Body of pancreas (tissue), 4 donors: ENCODE results near the gene MKNK1. TPM values are rescaled to one million over a fixed set of nuclear protein-coding genes. Genes with fewer than 3 reads are reported as not detected.

Experiments
- ATAC-seq: fragments of 150-250 bp; one replicate; pipeline ENCODE4 v1.9.1; 2016
- DNase-seq, 4 donors: peaks; one replicate each; pipeline ENCODE4 v3.0.0-alpha.2; 2019
- H3K27ac ChIP-seq, 4 donors: fragments of 200-600 bp; sonication (generic); 1 replicate in 3 of 4; 2 replicates in 1 of 4; pipeline versions ENCODE4 v1.5.1 to v1.6.1; 2016 to 2019; ENCODE audit warnings: mild to moderate bottlenecking in 1 of 4, mixed read lengths in 1 of 4, moderate library complexity in 1 of 4
- H3K27me3 ChIP-seq, 2 donors: fragments of 200-600 bp; sonication (generic); one replicate each; pipeline ENCODE4 v1.6.0; 2016; ENCODE audit warnings: mild to moderate bottlenecking in 1 of 2
- H3K36me3 ChIP-seq, 2 donors: fragments of 200-600 bp; sonication (generic); replicated peaks in 1 of 2; 2 replicates each; pipeline ENCODE4 v1.5.1; 2016; ENCODE audit warnings: low read depth in 2 of 2; ENCODE audit not compliant: insufficient read depth in 1 of 2
- H3K4me1 ChIP-seq: fragments of 200-600 bp; sonication (generic); one replicate; pipeline ENCODE4 v1.6.0; 2016
- H3K4me3 ChIP-seq, 2 donors: fragments of 200-600 bp; sonication (generic); 1 replicate in 1 of 2; 2 replicates in 1 of 2; pipeline ENCODE4 v1.5.1; 2016 to 2019
- H3K9me3 ChIP-seq, 3 donors: fragments of 200-600 bp; sonication (generic); 1 replicate in 2 of 3; 2 replicates in 1 of 3; pipeline ENCODE4 v1.5.1; 2016
- POLR2A ChIP-seq, 3 donors: fragments of 450-650 bp; IDR thresholded peaks; one replicate each; pipeline ENCODE4 v1.6.1; 2016; ENCODE audit warnings: antibody characterized with exemption in 3 of 3, mild to moderate bottlenecking in 2 of 3
- WGBS, 2 donors: methylation state at CpG; one replicate each; pipeline ENCODE4 v1.1.5; 2017; 5-methylcytosine and 5-hydroxymethylcytosine counted together
- intact Hi-C: fragments of 100-400 bp; cut with DNase I; formaldehyde crosslinking; loops from one replicate; pipeline ENCODE4 v1.15.1; 2023
- total RNA-seq, 2 donors: library from RNA; depleted of rRNA; stranded (reverse); fragments of >200 nt; gene quantifications; one replicate each; pipeline ENCODE4 v1.1.0, GENCODE V29; 2016
- TF ChIP-seq, protein P1 (sequence below), 7 experiments: fragments of 450-650 bp in 4 of 7; fragments of 200-600 bp in 3 of 7; sonication (generic) in 3 of 7; IDR thresholded peaks; one replicate each; pipeline ENCODE4 v1.5.1; 2016 to 2019; ENCODE audit warnings: antibody characterized with exemption in 7 of 7

MKNK1 gene
- total RNA-seq, 2 donors from 2014 or later = 155 to 238 TPM

DNA sequence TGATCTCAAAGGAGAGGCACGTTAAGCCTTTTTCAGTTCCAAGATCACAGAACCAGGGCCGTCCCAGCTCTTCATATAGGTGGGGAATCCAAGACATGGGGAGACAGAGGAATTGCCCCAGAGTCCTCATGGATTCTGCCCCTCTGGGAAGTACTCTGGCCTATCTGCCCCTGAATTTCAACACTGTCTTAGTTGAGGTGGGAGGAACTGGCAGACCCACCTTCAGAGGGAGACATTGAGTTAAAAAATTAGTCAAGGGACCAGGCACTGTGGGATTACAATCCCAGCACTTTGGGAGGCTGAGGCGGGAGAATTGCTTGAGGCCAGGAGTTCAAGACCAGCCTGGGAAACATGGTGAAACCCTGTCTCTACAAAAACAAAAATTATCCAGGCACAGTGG is 50.6 kb downstream of the MKNK1 start:
- Histone ChIP-seq H3K4me3 (no peak overlapping the region), H3K4me1 (peaks cover 6% of the 10 kb centered on the region), H3K27ac (no peak overlapping the region), H3K36me3 (peaks cover 0 to 3% of the 10 kb centered on the region in 2 donors), H3K9me3 (no peaks in the 10 kb centered on the region), H3K27me3 (no peaks in the 10 kb centered on the region)
- no peak for DNase-seq
- intact Hi-C loops = no loop called here
- WGBS, 2 donors = 90 to 91% methylated on average over 3 of the region's 3 CpGs
- ATAC-seq = no peak
- no peak for TF ChIP-seq POLR2A (IDR thresholded peaks at IDR 0.05)
- TF ChIP-seq, protein P1, sequence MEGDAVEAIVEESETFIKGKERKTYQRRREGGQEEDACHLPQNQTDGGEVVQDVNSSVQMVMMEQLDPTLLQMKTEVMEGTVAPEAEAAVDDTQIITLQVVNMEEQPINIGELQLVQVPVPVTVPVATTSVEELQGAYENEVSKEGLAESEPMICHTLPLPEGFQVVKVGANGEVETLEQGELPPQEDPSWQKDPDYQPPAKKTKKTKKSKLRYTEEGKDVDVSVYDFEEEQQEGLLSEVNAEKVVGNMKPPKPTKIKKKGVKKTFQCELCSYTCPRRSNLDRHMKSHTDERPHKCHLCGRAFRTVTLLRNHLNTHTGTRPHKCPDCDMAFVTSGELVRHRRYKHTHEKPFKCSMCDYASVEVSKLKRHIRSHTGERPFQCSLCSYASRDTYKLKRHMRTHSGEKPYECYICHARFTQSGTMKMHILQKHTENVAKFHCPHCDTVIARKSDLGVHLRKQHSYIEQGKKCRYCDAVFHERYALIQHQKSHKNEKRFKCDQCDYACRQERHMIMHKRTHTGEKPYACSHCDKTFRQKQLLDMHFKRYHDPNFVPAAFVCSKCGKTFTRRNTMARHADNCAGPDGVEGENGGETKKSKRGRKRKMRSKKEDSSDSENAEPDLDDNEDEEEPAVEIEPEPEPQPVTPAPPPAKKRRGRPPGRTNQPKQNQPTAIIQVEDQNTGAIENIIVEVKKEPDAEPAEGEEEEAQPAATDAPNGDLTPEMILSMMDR (IDR thresholded peaks at IDR 0.05) = no peak

DNA sequence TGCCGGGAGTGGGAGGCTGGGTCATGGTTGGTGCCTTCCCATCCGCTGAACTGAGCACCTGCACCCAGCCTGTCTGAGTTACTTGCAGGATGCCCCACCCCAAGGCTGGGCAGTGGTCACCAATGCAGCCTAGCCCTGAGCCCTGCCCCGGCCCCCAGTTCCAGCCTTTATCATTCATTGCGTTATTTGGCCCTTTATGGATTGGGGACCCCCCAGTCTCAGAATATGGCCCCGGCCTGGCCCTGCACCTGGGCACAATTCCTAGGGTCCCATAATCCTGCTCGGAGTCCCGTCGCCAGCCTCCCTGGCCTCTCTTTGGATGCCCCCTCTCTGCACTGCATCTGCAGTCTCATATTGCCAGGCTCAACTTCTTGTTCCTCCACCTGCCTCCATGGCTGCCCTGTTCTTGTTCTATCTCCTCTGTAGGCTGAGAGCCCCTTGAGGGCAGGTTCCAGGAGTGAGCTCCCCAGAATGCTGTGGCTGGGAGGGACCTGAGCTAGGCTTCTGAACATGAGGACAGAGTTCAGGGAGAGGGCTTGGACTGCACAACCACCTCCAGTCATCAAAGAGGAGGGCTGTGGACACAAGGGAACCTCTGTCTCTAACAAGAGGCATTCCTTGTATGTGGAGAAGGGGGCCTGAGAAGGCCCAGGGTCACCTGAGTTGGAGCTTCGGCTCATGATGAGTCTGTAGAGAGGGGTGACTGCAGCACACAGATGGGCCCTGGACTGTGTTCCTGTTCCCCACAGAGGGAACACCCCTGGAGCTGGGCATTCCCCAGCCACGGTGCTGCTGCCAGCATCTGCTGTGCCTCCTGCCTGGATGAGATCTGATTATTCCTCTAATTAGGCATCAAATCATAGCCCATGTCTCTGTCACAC is 51.5 kb downstream of the MKNK1 start:
- H3K27me3 ChIP-seq = no peaks in the 10 kb centered on the region
- no peak for DNase-seq
- H3K27ac ChIP-seq = no peak overlapping the region
- no peaks in the 10 kb centered on the region for H3K36me3 ChIP-seq
- peaks cover 6% of the 10 kb centered on the region for H3K4me1 ChIP-seq
- 79 to 84% methylated on average over 9 of the region's 10 CpGs for WGBS, 2 donors
- intact Hi-C loops = no loop called here
- H3K9me3 ChIP-seq = no peaks in the 10 kb centered on the region
- TF ChIP-seq POLR2A (IDR thresholded peaks at IDR 0.05) = no peak
- no peak for ATAC-seq
- no peak overlapping the region for H3K4me3 ChIP-seq

DNA sequence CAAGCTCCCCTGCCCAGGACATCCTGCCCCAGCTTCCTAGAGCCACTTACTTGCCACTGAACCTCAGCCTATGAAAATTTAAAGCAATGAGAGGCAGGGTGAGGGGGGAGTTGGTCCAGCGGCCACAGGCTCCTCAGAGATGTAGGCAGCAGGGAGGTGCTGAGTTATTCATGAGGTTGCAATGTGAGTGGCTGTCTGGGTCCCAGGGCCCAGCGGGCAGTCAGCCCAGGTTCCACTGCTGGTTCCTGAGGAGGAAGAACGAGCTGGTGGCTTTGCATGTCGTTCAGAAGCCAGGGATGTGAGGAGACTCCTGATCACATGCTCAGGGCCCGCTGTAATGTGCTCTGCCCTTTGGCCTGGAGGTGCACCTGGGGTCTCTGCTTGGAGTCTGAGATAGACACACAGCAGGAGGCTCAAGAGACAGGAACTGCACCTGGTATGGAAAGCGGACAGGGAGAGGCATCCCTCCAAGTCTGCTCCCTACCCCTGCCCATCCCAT is 52.4 kb downstream of the MKNK1 start, which contains the start of gene KNCN:
Gene KNCN (minus strand): TSS at position 51 of the 499 bp plus-strand sequence. CDS start 432 bp downstream, outside the sequence.
- DNase-seq = no peak
- whole genome bisulfite sequencing, 2 donors = 61 to 69% methylated on average over 6 of the region's 6 CpGs
- Histone ChIP-seq H3K36me3 (no peaks in the 10 kb centered on the region), H3K27me3 (no peaks in the 10 kb centered on the region), H3K27ac (no peak within 1 kb of the TSS), H3K4me1 (no peaks in the 10 kb centered on the region), H3K9me3 (no peaks in the 10 kb centered on the region), H3K4me3 (no peak within 1 kb of the TSS)
- TF ChIP-seq POLR2A (IDR thresholded peaks at IDR 0.05) = no peak
- TF ChIP-seq, protein P1 (IDR thresholded peaks at IDR 0.05) = no peak
- intact Hi-C loops = no loop called here
- ATAC-seq = no peak

DNA sequence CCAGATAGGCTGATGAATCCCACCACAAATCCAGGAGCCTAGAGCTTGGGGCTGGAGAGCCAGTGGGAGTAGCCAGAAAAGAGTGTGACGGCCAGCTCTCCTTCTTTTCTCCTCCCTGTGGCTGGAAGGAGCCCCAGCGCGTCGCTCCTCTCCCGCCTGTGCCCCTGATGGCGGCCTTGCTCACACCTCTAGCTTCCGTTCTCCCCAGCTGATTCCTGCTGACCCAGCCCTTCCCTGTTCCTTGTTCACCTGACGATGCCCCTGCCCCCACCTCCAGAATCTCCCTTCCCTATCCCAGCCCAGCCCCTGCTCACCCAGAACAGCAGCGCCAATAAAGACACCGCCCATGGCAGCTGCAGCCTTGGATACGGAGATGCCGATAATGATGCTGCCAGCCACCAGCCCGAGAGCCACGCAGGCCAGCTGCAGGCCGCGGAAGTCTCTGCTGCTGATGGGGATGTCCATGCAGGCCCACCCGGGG is 53.3 kb downstream of the MKNK1 start:
- H3K4me1 ChIP-seq = no peaks in the 10 kb centered on the region
- no peak overlapping the region for H3K27ac ChIP-seq
- H3K27me3 ChIP-seq = no peaks in the 10 kb centered on the region
- whole genome bisulfite sequencing, 2 donors = 62 to 66% methylated on average over 12 to 16 of the region's 17 CpGs
- DNase-seq (no peak), ATAC-seq (no peak)
- H3K9me3 ChIP-seq = no peaks in the 10 kb centered on the region
- H3K4me3 ChIP-seq = no peak overlapping the region
- H3K36me3 ChIP-seq = no peaks in the 10 kb centered on the region
- intact Hi-C loops = no loop called here
- TF ChIP-seq, protein P1 (IDR thresholded peaks at IDR 0.05) = no peak
- no peak for TF ChIP-seq POLR2A (IDR thresholded peaks at IDR 0.05)
